ENCODE data around the gene BCAS3.
"Not testable (repeated sequence)": the region's sequence is repeated elsewhere in the genome, so short reads cannot be mapped to it uniquely, and the experiment has no call there.

The BCAS3 gene

DNA sequence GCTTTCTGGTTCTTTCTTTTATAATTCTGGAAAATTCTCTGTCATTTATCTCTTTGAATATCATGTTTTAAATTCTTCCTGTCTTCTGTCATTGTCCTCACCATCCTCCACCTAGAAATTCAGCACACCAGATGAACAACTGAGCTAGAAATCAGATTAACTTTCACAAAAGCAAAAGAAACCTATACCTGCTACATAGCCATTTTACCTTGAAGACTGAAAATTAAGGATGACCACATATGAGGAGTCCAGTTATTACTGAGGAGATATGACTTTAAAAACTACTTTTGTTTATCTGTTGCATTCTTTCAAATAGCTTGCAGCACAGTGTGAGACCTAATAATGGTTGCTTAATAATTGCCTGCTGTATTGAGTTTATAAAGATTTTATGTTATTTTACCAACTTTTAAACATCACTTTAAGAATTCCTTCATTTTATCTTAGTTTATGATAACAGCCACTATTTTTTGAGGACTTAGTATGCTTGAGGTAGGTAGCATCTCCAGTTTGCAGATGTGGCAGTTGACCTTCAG is 104.3 kb downstream of the BCAS3 start:
- H3K27me3 Mint-ChIP-seq = no peaks in the 10 kb centered on the region
- ATAC-seq (replicated peaks; ENCODE audit: extremely low read depth, poor library complexity, severe bottlenecking) = no peak
- H3K4me3 Mint-ChIP-seq = no peak overlapping the region
- H3K4me1 Mint-ChIP-seq = peaks cover 6% of the 10 kb centered on the region
- no peak for DNase-seq (ENCODE audit: low spot score in 2 of 2)
- H3K36me3 Mint-ChIP-seq (ENCODE audit: insufficient read depth) = no peaks in the 10 kb centered on the region
- H3K9me3 Mint-ChIP-seq = no peaks in the 10 kb centered on the region
- H3K27ac Mint-ChIP-seq (ENCODE audit: low read depth) = no peak overlapping the region

DNA sequence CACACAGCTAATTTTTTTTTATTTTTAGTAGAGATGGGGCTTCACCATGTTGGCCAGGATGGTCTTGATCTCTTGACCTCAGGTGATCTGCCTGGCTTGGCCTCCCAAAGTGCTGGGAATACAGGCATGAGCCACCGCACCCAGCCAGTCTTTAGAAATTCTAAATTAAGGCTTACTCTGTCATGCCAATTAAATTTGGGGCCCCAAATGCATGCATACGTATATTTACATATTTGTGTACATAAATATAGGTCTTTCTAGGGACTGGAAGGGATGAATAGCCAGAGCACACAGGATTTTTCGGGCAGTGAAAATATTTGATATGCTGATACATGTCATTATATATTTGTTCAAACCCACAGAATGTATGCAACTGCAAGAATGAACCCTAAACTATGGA is 105.1 kb downstream of the BCAS3 start:
- Mint-ChIP-seq H3K27me3 (no peaks in the 10 kb centered on the region), H3K9me3 (no peaks in the 10 kb centered on the region), H3K4me3 (no peak overlapping the region), H3K36me3 (ENCODE audit: insufficient read depth) (no peaks in the 10 kb centered on the region), H3K4me1 (peaks cover 2% of the 10 kb centered on the region), H3K27ac (ENCODE audit: low read depth) (no peak overlapping the region)
- DNase-seq (ENCODE audit: low spot score in 2 of 2) (no peak), ATAC-seq (replicated peaks; ENCODE audit: extremely low read depth, poor library complexity, severe bottlenecking) (no peak)

DNA sequence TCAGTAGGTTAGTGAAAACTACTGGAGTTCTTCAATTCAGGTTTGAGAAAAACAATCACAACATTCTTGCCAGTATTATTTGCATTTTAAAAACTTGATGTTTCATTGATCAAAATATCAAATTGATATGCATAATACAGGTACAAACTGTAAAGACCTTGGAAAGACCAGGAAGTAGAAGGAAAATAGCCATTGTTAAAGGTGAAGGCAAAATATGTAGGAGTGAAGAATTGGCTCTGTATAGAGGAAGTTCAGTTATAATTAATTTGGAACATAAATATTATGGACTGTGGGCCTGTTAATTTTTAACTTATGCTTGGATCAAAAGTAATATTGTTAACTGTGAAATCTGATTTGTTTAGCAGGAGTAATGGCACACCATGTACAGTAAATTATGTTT is 112.6 kb downstream of the BCAS3 start:
- no peaks in the 10 kb centered on the region for H3K36me3 Mint-ChIP-seq (ENCODE audit: insufficient read depth)
- no peaks in the 10 kb centered on the region for H3K27me3 Mint-ChIP-seq
- H3K4me1 Mint-ChIP-seq = peaks cover 5% of the 10 kb centered on the region
- no peak overlapping the region for H3K4me3 Mint-ChIP-seq
- no peak for DNase-seq (ENCODE audit: low spot score in 2 of 2)
- no peak for ATAC-seq (replicated peaks; ENCODE audit: extremely low read depth, poor library complexity, severe bottlenecking)
- H3K27ac Mint-ChIP-seq (ENCODE audit: low read depth) = no peak overlapping the region
- H3K9me3 Mint-ChIP-seq = no peaks in the 10 kb centered on the region

DNA sequence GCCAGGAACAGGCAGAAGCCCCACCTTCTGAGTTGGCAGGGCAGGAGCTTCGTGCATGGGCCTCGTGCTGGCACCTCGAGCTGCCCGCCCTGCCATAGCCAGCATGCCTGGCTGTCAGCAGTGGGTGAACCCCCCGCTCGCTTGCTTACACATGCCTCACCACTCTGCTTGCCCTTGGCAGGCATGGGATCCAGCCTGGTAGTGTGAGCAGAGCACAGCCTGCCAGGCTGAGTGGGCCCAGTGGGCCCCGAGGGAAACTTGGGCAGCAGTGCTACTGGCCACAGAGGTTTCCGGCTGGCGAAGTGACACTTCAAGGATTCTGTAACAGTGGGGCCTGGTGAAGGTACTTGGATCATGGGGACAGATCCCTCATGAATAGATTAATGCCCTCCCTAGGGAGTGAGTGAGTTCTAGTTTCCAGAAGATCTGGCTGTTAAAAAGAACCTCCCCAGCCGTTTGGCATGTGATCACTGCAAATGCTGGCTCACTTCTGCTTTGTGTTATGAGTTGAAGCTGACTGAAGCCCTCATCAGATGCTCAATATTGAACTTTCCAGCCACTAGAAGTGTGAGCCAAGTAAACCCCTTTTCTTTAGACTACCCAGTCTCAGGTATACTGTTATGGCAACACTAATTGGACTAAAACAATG is 114.7 kb downstream of the BCAS3 start:
- Mint-ChIP-seq H3K36me3 (ENCODE audit: insufficient read depth) (no peaks in the 10 kb centered on the region), H3K9me3 (no peaks in the 10 kb centered on the region), H3K4me3 (no peak overlapping the region), H3K27ac (ENCODE audit: low read depth) (no peak overlapping the region), H3K27me3 (no peaks in the 10 kb centered on the region), H3K4me1 (peaks cover 13% of the 10 kb centered on the region)
- no peak for ATAC-seq (replicated peaks; ENCODE audit: extremely low read depth, poor library complexity, severe bottlenecking)
- no peak for DNase-seq (ENCODE audit: low spot score in 2 of 2)

DNA sequence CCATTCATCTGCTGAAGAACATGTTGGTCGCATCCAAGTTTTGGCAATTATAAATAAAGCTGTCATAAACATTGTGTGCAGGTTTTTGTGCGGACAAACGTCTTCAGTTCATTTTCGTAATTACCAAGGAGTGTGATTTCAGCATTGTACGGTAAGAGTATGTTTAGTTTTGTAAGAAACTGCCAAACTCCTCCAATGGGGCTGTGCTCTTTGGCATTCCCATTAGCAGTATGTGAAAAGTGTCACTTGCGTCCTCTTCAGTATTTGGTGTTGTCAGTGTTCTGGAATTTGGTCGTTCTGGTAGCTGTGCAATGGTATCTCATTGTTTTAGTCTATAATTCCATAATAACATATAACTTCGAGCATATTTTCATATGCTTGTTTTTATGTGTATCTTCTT is 120.9 kb downstream of the BCAS3 start:
- peaks cover 22% of the 10 kb centered on the region for H3K4me1 Mint-ChIP-seq
- ATAC-seq (replicated peaks; ENCODE audit: extremely low read depth, poor library complexity, severe bottlenecking) = no peak
- no peak overlapping the region for H3K27ac Mint-ChIP-seq (ENCODE audit: low read depth)
- no peak for DNase-seq (ENCODE audit: low spot score in 2 of 2)
- H3K36me3 Mint-ChIP-seq (ENCODE audit: insufficient read depth) = no peaks in the 10 kb centered on the region
- no peaks in the 10 kb centered on the region for H3K27me3 Mint-ChIP-seq
- no peak overlapping the region for H3K4me3 Mint-ChIP-seq
- H3K9me3 Mint-ChIP-seq = no peaks in the 10 kb centered on the region

DNA sequence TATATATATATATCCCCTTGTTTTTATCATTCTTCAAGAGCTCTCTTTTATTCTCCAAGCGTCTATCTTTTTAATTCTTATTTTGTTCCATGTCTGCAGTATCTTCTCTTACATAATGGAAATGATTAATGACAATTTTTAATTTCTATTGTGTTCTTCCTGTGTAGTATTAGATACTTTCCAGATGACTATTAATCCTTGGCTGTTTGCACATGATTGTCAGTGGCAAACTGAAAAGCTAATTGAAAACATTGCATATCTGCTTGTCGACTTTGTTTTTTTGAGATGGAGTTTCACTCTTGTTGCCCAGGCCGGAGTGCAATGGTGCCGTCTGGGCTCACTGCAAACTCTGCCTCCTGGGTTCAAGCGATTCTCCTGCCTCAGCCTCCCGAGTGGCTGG is 124.7 kb downstream of the BCAS3 start:
- H3K27ac Mint-ChIP-seq (ENCODE audit: low read depth) = no peak overlapping the region
- no peaks in the 10 kb centered on the region for H3K9me3 Mint-ChIP-seq
- ATAC-seq (replicated peaks; ENCODE audit: extremely low read depth, poor library complexity, severe bottlenecking) (no peak), DNase-seq (ENCODE audit: low spot score in 2 of 2) (no peak)
- peaks cover 14% of the 10 kb centered on the region for H3K4me1 Mint-ChIP-seq
- H3K27me3 Mint-ChIP-seq = no peaks in the 10 kb centered on the region
- no peak overlapping the region for H3K4me3 Mint-ChIP-seq
- peaks cover 5% of the 10 kb centered on the region for H3K36me3 Mint-ChIP-seq (ENCODE audit: insufficient read depth)

DNA sequence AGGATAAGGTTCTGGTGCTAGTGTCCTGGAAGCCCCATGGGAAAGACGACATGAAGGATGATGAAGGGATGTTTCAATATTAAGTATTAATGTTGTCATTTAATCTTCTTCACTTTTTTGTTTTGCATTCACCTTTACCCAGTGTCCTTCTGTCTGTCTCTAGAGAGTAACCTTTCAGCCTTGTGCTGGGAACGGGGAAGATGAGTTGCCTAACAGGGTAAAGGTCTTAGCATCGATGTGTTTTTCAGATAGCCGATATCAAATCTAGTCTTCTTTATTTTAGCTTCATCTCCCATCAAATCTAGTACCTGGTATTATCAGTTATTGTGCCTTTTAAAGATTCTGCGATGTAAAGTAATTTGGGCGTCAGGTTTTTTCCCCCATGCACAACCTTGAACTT is 125.4 kb downstream of the BCAS3 start:
- DNase-seq (ENCODE audit: low spot score in 2 of 2) (no peak), ATAC-seq (replicated peaks; ENCODE audit: extremely low read depth, poor library complexity, severe bottlenecking) (no peak)
- Mint-ChIP-seq H3K27ac (ENCODE audit: low read depth) (no peak overlapping the region), H3K9me3 (no peaks in the 10 kb centered on the region), H3K4me3 (no peak overlapping the region), H3K4me1 (peaks cover 14% of the 10 kb centered on the region), H3K36me3 (ENCODE audit: insufficient read depth) (peaks cover 5% of the 10 kb centered on the region), H3K27me3 (no peaks in the 10 kb centered on the region)

DNA sequence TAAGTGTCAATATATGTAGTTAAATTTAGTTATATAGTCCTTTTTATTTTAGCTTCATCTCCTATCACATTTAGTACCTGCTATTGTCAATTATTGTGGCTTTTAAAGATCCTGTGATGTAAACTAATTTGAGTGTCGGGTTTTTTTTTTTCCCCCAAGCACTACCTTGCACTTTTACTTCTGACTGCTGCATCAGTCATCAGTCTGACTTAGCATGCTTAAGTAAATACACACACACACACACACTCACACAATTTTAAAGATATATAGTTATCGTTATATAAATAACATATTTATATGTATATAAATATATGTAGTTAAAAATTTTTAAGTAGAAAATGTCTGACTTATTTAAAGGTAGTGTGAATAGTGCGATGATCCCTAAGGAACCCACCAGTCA is 127.2 kb downstream of the BCAS3 start:
- Mint-ChIP-seq H3K4me1 (peaks cover 14% of the 10 kb centered on the region), H3K9me3 (no peaks in the 10 kb centered on the region), H3K27ac (ENCODE audit: low read depth) (no peak overlapping the region), H3K36me3 (ENCODE audit: insufficient read depth) (peaks cover 9% of the 10 kb centered on the region), H3K27me3 (no peaks in the 10 kb centered on the region), H3K4me3 (no peak overlapping the region)
- no peak for DNase-seq (ENCODE audit: low spot score in 2 of 2)
- ATAC-seq (replicated peaks; ENCODE audit: extremely low read depth, poor library complexity, severe bottlenecking) = no peak

DNA sequence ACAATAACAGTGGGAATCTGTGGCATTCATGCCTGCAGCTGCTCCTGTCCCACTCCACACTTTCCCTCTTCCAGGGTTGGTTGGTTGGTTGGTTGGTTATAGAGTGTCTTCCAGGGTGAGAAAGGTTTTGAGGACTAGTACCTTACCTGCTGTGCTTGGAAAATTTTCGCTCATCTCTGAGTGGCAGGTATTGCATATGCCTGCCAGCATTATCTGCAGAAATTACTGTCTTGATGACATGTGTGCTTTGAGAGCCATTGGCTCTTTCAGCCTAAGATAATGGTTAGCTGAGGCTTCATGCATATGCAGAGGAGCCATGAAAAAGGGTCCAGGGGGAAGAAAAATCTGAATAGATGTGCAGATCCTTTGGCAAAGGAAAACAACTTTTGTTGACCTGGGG is 131.8 kb downstream of the BCAS3 start:
- Mint-ChIP-seq H3K9me3 (peaks cover 4% of the 10 kb centered on the region), H3K4me3 (no peak overlapping the region), H3K36me3 (ENCODE audit: insufficient read depth) (peaks cover 9% of the 10 kb centered on the region), H3K4me1 (no peaks in the 10 kb centered on the region), H3K27ac (ENCODE audit: low read depth) (no peak overlapping the region), H3K27me3 (no peaks in the 10 kb centered on the region)
- DNase-seq (ENCODE audit: low spot score in 2 of 2) (no peak), ATAC-seq (replicated peaks; ENCODE audit: extremely low read depth, poor library complexity, severe bottlenecking) (no peak)

DNA sequence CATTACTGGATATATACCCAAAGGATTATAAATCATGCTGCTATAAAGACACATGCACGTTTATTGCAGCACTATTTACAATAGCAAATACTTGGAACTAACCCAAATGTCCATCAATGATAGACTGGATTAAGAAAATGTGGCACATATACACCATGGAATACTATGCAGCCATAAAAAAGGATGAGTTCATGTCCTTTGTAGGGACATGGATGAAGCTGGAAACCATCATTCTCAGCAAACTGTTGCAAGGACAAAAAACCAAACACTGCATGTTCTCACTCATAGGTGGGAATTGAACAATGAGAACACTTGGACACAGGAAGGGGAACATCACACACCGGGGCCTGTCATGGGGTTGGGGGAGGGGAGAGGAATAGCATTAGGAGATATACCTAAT is 137.3 kb downstream of the BCAS3 start:
- not testable (repeated sequence) for H3K27ac Mint-ChIP-seq (ENCODE audit: low read depth); H3K36me3 Mint-ChIP-seq (ENCODE audit: insufficient read depth); DNase-seq (ENCODE audit: low spot score in 2 of 2); H3K27me3 Mint-ChIP-seq; ATAC-seq (replicated peaks; ENCODE audit: extremely low read depth, poor library complexity, severe bottlenecking); H3K9me3 Mint-ChIP-seq; H3K4me1 Mint-ChIP-seq; H3K4me3 Mint-ChIP-seq

DNA sequence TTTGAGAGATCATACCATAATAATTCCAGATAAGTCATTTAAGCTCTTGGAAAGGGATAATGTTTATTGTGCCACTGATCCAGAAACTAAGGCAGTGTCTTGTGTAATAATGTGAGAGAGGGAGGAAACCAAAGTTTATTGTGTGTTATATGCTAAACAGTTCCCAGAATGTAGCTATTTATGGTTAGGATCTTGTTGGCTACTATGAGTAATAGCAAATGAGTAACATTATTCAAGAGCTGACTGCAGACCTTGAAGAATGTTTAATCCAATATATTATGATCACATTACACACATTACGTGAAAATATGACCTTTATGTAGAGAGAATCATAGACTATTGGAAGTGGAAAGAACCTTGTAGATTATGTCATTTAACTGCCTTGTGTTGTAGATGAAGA is 139.5 kb downstream of the BCAS3 start:
- Mint-ChIP-seq H3K4me1 (no peaks in the 10 kb centered on the region), H3K4me3 (no peak overlapping the region), H3K27me3 (no peaks in the 10 kb centered on the region), H3K27ac (ENCODE audit: low read depth) (no peak overlapping the region), H3K9me3 (peaks cover 4% of the 10 kb centered on the region), H3K36me3 (ENCODE audit: insufficient read depth) (no peaks in the 10 kb centered on the region)
- no peak for ATAC-seq (replicated peaks; ENCODE audit: extremely low read depth, poor library complexity, severe bottlenecking)
- no peak for DNase-seq (ENCODE audit: low spot score in 2 of 2)

DNA sequence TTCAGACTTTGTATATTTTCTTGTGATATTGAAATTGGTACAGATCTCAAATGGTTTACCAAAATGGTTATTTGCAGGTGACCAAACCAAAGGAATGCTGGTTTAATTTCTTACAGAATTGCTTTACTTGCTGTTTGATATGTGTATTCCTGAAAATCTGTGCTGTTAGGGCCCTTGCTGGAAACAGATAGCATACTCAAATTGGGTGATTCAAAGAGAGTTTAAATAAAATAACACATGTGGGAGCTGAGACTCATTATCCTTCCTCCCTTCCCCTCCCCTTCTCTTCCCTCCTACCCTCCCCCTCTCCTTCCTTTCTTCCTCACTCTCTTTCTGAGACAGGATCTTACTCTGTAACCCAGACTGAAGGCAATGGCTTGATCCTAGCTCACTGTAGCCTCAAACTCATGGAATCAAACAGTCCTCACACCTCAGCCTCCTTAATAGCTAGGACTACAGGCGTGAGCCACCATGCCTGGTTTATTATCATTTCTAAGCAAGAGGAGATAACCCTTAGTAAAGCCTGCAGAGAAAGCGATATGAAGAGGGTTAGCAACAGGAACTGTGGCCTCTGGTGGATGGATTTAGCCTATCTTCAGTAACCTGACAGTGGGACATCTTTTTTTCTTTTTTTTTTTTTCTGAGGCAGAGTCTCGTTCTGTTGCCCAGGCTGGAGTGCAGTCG is 141.9 kb downstream of the BCAS3 start:
- H3K27me3 Mint-ChIP-seq = no peaks in the 10 kb centered on the region
- no peaks in the 10 kb centered on the region for H3K4me1 Mint-ChIP-seq
- DNase-seq (ENCODE audit: low spot score in 2 of 2) (no peak), ATAC-seq (replicated peaks; ENCODE audit: extremely low read depth, poor library complexity, severe bottlenecking) (no peak)
- no peaks in the 10 kb centered on the region for H3K9me3 Mint-ChIP-seq
- no peak overlapping the region for H3K4me3 Mint-ChIP-seq
- no peak overlapping the region for H3K27ac Mint-ChIP-seq (ENCODE audit: low read depth)
- H3K36me3 Mint-ChIP-seq (ENCODE audit: insufficient read depth) = no peaks in the 10 kb centered on the region

DNA sequence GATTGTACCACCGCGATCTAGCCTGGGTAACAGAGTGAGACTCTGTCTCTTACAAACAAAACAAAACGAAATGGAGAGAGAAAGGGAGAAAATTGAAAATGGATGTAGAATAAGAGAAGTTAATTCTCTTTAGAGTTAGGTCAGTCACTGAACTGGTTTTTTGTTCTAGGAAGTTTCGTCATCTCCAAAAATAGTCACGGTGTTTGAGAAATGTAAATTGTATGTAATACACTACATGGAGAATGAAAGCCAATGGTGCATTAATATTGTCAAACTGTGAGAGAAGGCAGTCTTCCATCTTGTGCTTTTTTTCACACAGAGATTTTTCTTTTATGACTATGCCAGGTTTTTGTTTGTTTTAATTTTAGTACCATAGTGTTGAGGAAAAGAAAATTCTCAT is 145.9 kb downstream of the BCAS3 start:
- H3K4me1 Mint-ChIP-seq = no peaks in the 10 kb centered on the region
- no peaks in the 10 kb centered on the region for H3K9me3 Mint-ChIP-seq
- ATAC-seq (replicated peaks; ENCODE audit: extremely low read depth, poor library complexity, severe bottlenecking) = no peak
- H3K36me3 Mint-ChIP-seq (ENCODE audit: insufficient read depth) = no peaks in the 10 kb centered on the region
- H3K27ac Mint-ChIP-seq (ENCODE audit: low read depth) = no peak overlapping the region
- DNase-seq (ENCODE audit: low spot score in 2 of 2) = no peak
- no peak overlapping the region for H3K4me3 Mint-ChIP-seq
- no peaks in the 10 kb centered on the region for H3K27me3 Mint-ChIP-seq

Data from central memory CD8-positive, alpha-beta T cell (primary cell).